HCT116 (cell line): ENCODE results near the gene SPIB. TPM values are rescaled to one million over a fixed set of nuclear protein-coding genes. Genes with fewer than 3 reads are reported as not detected.

Source experiments
- ATAC-seq: fragments of 200-7000 bp; cut with Tn5 transposase; 2 replicates; pipeline ENCODE4 v1.9.1; 2020; ENCODE audit warnings: mild to moderate bottlenecking, moderate library complexity
- BruUV-seq: library from RNA; stranded (reverse); fragments of 400-500 nt; replicated peaks from 2 replicates; lab custom pipeline; 2021; lab: Mats Ljungman, UMichigan
- CTCF ChIA-PET: fragments of 300-600 bp; sonication (Branson Sonifier 250); formaldehyde crosslinking; loops from one replicate; lab custom pipeline; 2021; ENCODE audit warnings: antibody characterized with exemption; lab: Charles Lee
- POLR2A ChIA-PET: fragments of 300-600, 350-600 bp; sonication (Branson Sonifier 250); formaldehyde crosslinking; loops from one replicate; lab custom pipeline; 2021; ENCODE audit warnings: antibody characterized with exemption; lab: Charles Lee
- RAD21 ChIA-PET, 2 experiments: fragments of 300-600 bp; sonication (Branson Sonifier 250); formaldehyde crosslinking; loops; one replicate each; lab custom pipeline; 2023; ENCODE audit warnings: low total read pairs in 2 of 2; ENCODE audit not compliant: uncharacterized antibody in 2 of 2, unreplicated experiment in 2 of 2, low non-redundant PET in 1 of 2; lab: Charles Lee
- DNase-seq: peaks from one replicate; pipeline ENCODE4 v3.0.0-alpha.2; 2010; ENCODE audit warnings: low read depth, low spot score
- H2AFZ ChIP-seq: fragments of 200-600 bp; shearing (Covaris generic), sonication (generic); 2 replicates; pipeline ENCODE4 v1.6.1; 2017; ENCODE audit warnings: low read depth, mixed run types, mixed read lengths, antibody characterized with exemption, low read length; ENCODE audit not compliant: poor library complexity, severe bottlenecking
- H3K27ac ChIP-seq: 2 replicates; pipeline ENCODE4 v1.5.1; 2012; ENCODE audit warnings: low read depth, low read length
- H3K27me3 ChIP-seq: fragments of 200-600 bp; sonication (generic); 2 replicates; pipeline ENCODE4 v1.6.1; 2016; ENCODE audit warnings: mixed run types, low read length, mixed read lengths; ENCODE audit not compliant: insufficient read depth
- H3K36me3 ChIP-seq, 2 experiments: fragments of 200-500 bp in 1 of 2; fragments of 200-600 bp in 1 of 2; sonication (Bioruptor generic) in 1 of 2; sonication (generic) in 1 of 2; 2 replicates each; pipeline versions ENCODE4 v1.5.1 to v1.6.1; 2014 to 2016; ENCODE audit warnings: low read length in 2 of 2, inconsistent platforms in 1 of 2, mixed read lengths in 1 of 2, mixed run types in 1 of 2; ENCODE audit not compliant: insufficient read depth in 2 of 2, control insufficient read depth in 1 of 2
- H3K4me1 ChIP-seq, 2 experiments: fragments of 200-600 bp in 1 of 2; sonication (generic) in 1 of 2; 2 replicates each; pipeline versions ENCODE4 v1.5.1 to v1.6.1; 2012 to 2017; ENCODE audit warnings: low read length in 2 of 2, inconsistent platforms in 1 of 2, mild to moderate bottlenecking in 1 of 2, mixed read lengths in 1 of 2, mixed run types in 1 of 2, moderate library complexity in 1 of 2; ENCODE audit not compliant: insufficient read depth in 2 of 2, control insufficient read depth in 1 of 2
- H3K4me2 ChIP-seq: fragments of 200-600 bp; sonication (generic); 2 replicates; pipeline ENCODE4 v1.6.1; 2017; ENCODE audit warnings: mixed run types, low read length, mixed read lengths
- H3K4me3 ChIP-seq, 2 experiments: fragments of 200-600 bp in 1 of 2; sonication (generic) in 1 of 2; replicated peaks in 1 of 2; 2 replicates each; pipeline ENCODE4 v1.5.1; 2011 to 2016; ENCODE audit warnings: low read length in 2 of 2, control low read depth in 1 of 2, low read depth in 1 of 2, mild to moderate bottlenecking in 1 of 2, mixed read lengths in 1 of 2, mixed run types in 1 of 2
- H3K79me2 ChIP-seq: fragments of 200-600 bp; sonication (generic); 2 replicates; pipeline ENCODE4 v1.6.1; 2017; ENCODE audit warnings: mild to moderate bottlenecking, mixed run types, low read length, moderate library complexity, mixed read lengths; ENCODE audit not compliant: insufficient read depth
- H3K9ac ChIP-seq: fragments of 200-600 bp; sonication (generic); 2 replicates; pipeline ENCODE4 v1.6.1; 2016; ENCODE audit warnings: low read length, mixed read lengths
- H3K9me2 ChIP-seq: fragments of 200-600 bp; sonication (generic), shearing (Covaris generic); 2 replicates; pipeline ENCODE4 v1.6.1; 2017; ENCODE audit warnings: mixed run types, mild to moderate bottlenecking, moderate library complexity; ENCODE audit not compliant: insufficient read depth
- H3K9me3 ChIP-seq, 2 experiments: fragments of 200-500 bp in 1 of 2; fragments of 200-600 bp in 1 of 2; sonication (Bioruptor generic) in 1 of 2; sonication (generic) in 1 of 2; 2 replicates each; pipeline ENCODE4 v1.6.1; 2014 to 2017; ENCODE audit warnings: low read length in 2 of 2, mixed read lengths in 2 of 2, inconsistent platforms in 1 of 2, low read depth in 1 of 2, mild to moderate bottlenecking in 1 of 2, mixed run types in 1 of 2, moderate library complexity in 1 of 2; ENCODE audit not compliant: control insufficient read depth in 1 of 2, insufficient read depth in 1 of 2
- H4K20me1 ChIP-seq: fragments of 200-600 bp; sonication (generic), shearing (Covaris generic); 2 replicates; pipeline ENCODE4 v1.6.1; 2017; ENCODE audit warnings: mixed run types, mild to moderate bottlenecking, moderate library complexity; ENCODE audit not compliant: insufficient read depth
- CBX3 ChIP-seq: IDR thresholded peaks from 2 replicates; pipeline ENCODE4 v1.6.1; 2012; ENCODE audit warnings: low read depth
- ELF1 ChIP-seq: IDR thresholded peaks from 2 replicates; pipeline ENCODE4 v1.6.1; 2012; ENCODE audit warnings: low read depth, borderline replicate concordance
- EZH2 ChIP-seq: fragments of 200-600 bp; sonication (generic); IDR thresholded peaks from 2 replicates; pipeline ENCODE4 v1.6.1; 2017; ENCODE audit warnings: antibody characterized with exemption, mixed run types
- JUND ChIP-seq: IDR thresholded peaks from 2 replicates; pipeline ENCODE4 v1.6.1; 2012
- POLR2AphosphoS5 ChIP-seq: IDR thresholded peaks from 2 replicates; pipeline ENCODE4 v1.6.1; 2011; ENCODE audit warnings: mild to moderate bottlenecking, low read depth, low read length, moderate library complexity
- RAD21 ChIP-seq: IDR thresholded peaks from 2 replicates; pipeline ENCODE4 v1.6.1; 2012; ENCODE audit warnings: low read depth, mild to moderate bottlenecking
- SIN3A ChIP-seq: IDR thresholded peaks from 2 replicates; pipeline ENCODE4 v1.6.1; 2012; ENCODE audit warnings: low read depth
- SP1 ChIP-seq: IDR thresholded peaks from 2 replicates; pipeline ENCODE4 v1.6.1; 2012; ENCODE audit warnings: low read depth
- YY1 ChIP-seq: IDR thresholded peaks from 2 replicates; pipeline ENCODE4 v1.6.1; 2011; ENCODE audit warnings: low read length, low read depth, moderate library complexity, mild to moderate bottlenecking; ENCODE audit not compliant: insufficient replicate concordance; ENCODE audit errors: extremely low read depth
- ZFX ChIP-seq: fragments of 450-650 bp; IDR thresholded peaks from 2 replicates; pipeline ENCODE4 v1.6.1; 2017
- ZNF274 ChIP-seq: fragments of 200-500 bp; sonication (Bioruptor generic); IDR thresholded peaks from 2 replicates; pipeline ENCODE4 v1.6.1; 2014; ENCODE audit warnings: mild to moderate bottlenecking, low read depth, low read length, inconsistent platforms
- intact Hi-C: fragments of 100-400 bp; cut with micrococcal nuclease; formaldehyde crosslinking; loops from 2 replicates; pipeline ENCODE4 v1.10.0; 2022
- total RNA-seq: library from RNA; stranded (reverse); gene quantifications from one replicate; pipeline ENCODE4 v1.2.1, GENCODE V29; 2021; ENCODE audit not compliant: unreplicated experiment
- TF ChIP-seq, protein P1 (sequence below), 3 experiments: fragments of 200-600 bp in 1 of 3; sonication (generic) in 1 of 3; IDR thresholded peaks in 2 of 3; conservative IDR thresholded peaks in 1 of 3; 2 replicates each; pipeline ENCODE4 v1.5.1; 2012 to 2017; ENCODE audit warnings: low read depth in 2 of 3, low read length in 2 of 3, antibody characterized with exemption in 1 of 3, borderline replicate concordance in 1 of 3, control low read depth in 1 of 3, mild to moderate bottlenecking in 1 of 3, mixed read lengths in 1 of 3, mixed run types in 1 of 3, moderate library complexity in 1 of 3; ENCODE audit not compliant: insufficient read depth in 1 of 3
- TF ChIP-seq, protein P2 (sequence below): IDR thresholded peaks from 2 replicates; pipeline ENCODE4 v1.6.1; 2012
- TF ChIP-seq, protein P3 (sequence below): IDR thresholded peaks from 2 replicates; pipeline ENCODE4 v1.6.1; 2012
- TF ChIP-seq, protein P4 (sequence below): IDR thresholded peaks from 2 replicates; pipeline ENCODE4 v1.6.1; 2011; ENCODE audit warnings: mild to moderate bottlenecking, low read length, moderate library complexity; ENCODE audit not compliant: insufficient replicate concordance; ENCODE audit errors: extremely low read depth
- TF ChIP-seq, protein P5 (sequence below): IDR thresholded peaks from 2 replicates; pipeline ENCODE4 v1.6.1; 2012; ENCODE audit warnings: low read depth

Gene SPIB
- total RNA-seq, 1 experiment from 2014 or later = 0.96 TPM

DNA sequence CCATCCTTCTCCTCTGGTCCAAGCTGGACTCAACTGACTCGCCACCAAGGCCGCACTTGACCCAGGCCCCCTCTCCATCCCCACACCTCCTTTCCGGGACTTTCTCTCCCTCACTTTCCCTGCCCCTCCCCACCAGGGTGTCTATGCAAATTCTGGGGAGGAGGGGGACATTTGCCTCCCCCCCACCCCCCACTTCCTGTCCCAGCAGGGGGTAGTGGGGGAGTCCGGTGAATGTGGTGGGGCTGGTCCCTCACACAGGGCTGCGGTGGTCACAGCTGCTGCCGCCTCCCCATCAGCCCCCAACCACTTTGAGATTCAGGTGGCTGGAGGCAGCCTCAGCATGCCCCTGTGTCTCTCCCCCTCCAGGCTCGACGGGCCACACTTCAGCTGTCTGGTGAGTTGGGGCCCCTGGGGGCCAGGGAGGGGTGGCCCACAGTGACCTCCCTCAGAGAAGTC is 870 bp downstream of the SPIB start:
- H3K27me3 ChIP-seq = no peaks in the 10 kb centered on the region
- no peak overlapping the region for H3K27ac ChIP-seq
- ATAC-seq = no peak
- H3K79me2 ChIP-seq = no peaks in the 10 kb centered on the region
- H3K9ac ChIP-seq = no peak overlapping the region
- RAD21 ChIA-PET = no interaction called here
- no peaks in the 10 kb centered on the region for H4K20me1 ChIP-seq
- intact Hi-C loops = no loop called here
- CTCF ChIA-PET = no interaction called here
- DNase-seq = no peak
- BruUV-seq = no TSS peak
- H3K4me1 ChIP-seq = no peaks in the 10 kb centered on the region
- no peak overlapping the region for H3K4me3 ChIP-seq
- no peak overlapping the region for H3K4me2 ChIP-seq
- H3K36me3 ChIP-seq = no peaks in the 10 kb centered on the region
- POLR2A ChIA-PET = no interaction called here
- no peaks in the 10 kb centered on the region for H3K9me2 ChIP-seq
- H3K9me3 ChIP-seq = no peaks in the 10 kb centered on the region
- H2AFZ ChIP-seq = no peak overlapping the region
- TF ChIP-seq, protein P1, sequence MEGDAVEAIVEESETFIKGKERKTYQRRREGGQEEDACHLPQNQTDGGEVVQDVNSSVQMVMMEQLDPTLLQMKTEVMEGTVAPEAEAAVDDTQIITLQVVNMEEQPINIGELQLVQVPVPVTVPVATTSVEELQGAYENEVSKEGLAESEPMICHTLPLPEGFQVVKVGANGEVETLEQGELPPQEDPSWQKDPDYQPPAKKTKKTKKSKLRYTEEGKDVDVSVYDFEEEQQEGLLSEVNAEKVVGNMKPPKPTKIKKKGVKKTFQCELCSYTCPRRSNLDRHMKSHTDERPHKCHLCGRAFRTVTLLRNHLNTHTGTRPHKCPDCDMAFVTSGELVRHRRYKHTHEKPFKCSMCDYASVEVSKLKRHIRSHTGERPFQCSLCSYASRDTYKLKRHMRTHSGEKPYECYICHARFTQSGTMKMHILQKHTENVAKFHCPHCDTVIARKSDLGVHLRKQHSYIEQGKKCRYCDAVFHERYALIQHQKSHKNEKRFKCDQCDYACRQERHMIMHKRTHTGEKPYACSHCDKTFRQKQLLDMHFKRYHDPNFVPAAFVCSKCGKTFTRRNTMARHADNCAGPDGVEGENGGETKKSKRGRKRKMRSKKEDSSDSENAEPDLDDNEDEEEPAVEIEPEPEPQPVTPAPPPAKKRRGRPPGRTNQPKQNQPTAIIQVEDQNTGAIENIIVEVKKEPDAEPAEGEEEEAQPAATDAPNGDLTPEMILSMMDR (IDR thresholded peaks at IDR 0.05 in 2 of 3, conservative IDR thresholded peaks at IDR 0.05 in 1 of 3; ENCODE audit: borderline replicate concordance in 1 of 3, insufficient read depth in 1 of 3, low read depth in 2 of 3, low read length in 2 of 3) = no peak
- TF ChIP-seq RAD21 (no peak), YY1 (no peak), SP1 (no peak), JUND (no peak), ELF1 (no peak), EZH2 (no peak), CBX3 (no peak), SIN3A (no peak), ZNF274 (no peak), POLR2AphosphoS5 (no peak), ZFX (no peak)
- TF ChIP-seq, protein P2, sequence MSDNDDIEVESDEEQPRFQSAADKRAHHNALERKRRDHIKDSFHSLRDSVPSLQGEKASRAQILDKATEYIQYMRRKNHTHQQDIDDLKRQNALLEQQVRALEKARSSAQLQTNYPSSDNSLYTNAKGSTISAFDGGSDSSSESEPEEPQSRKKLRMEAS = no peak
- TF ChIP-seq, protein P3, sequence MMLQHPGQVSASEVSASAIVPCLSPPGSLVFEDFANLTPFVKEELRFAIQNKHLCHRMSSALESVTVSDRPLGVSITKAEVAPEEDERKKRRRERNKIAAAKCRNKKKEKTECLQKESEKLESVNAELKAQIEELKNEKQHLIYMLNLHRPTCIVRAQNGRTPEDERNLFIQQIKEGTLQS = no peak
- TF ChIP-seq, protein P4, sequence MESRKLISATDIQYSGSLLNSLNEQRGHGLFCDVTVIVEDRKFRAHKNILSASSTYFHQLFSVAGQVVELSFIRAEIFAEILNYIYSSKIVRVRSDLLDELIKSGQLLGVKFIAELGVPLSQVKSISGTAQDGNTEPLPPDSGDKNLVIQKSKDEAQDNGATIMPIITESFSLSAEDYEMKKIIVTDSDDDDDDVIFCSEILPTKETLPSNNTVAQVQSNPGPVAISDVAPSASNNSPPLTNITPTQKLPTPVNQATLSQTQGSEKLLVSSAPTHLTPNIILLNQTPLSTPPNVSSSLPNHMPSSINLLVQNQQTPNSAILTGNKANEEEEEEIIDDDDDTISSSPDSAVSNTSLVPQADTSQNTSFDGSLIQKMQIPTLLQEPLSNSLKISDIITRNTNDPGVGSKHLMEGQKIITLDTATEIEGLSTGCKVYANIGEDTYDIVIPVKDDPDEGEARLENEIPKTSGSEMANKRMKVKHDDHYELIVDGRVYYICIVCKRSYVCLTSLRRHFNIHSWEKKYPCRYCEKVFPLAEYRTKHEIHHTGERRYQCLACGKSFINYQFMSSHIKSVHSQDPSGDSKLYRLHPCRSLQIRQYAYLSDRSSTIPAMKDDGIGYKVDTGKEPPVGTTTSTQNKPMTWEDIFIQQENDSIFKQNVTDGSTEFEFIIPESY = no peak
- TF ChIP-seq, protein P5, sequence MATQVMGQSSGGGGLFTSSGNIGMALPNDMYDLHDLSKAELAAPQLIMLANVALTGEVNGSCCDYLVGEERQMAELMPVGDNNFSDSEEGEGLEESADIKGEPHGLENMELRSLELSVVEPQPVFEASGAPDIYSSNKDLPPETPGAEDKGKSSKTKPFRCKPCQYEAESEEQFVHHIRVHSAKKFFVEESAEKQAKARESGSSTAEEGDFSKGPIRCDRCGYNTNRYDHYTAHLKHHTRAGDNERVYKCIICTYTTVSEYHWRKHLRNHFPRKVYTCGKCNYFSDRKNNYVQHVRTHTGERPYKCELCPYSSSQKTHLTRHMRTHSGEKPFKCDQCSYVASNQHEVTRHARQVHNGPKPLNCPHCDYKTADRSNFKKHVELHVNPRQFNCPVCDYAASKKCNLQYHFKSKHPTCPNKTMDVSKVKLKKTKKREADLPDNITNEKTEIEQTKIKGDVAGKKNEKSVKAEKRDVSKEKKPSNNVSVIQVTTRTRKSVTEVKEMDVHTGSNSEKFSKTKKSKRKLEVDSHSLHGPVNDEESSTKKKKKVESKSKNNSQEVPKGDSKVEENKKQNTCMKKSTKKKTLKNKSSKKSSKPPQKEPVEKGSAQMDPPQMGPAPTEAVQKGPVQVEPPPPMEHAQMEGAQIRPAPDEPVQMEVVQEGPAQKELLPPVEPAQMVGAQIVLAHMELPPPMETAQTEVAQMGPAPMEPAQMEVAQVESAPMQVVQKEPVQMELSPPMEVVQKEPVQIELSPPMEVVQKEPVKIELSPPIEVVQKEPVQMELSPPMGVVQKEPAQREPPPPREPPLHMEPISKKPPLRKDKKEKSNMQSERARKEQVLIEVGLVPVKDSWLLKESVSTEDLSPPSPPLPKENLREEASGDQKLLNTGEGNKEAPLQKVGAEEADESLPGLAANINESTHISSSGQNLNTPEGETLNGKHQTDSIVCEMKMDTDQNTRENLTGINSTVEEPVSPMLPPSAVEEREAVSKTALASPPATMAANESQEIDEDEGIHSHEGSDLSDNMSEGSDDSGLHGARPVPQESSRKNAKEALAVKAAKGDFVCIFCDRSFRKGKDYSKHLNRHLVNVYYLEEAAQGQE = no peak
